ENCODE data around the gene MAGI2. TPM values are rescaled to one million over a fixed set of nuclear protein-coding genes. Genes with fewer than 3 reads are reported as not detected.

The MAGI2 gene
- polyA plus RNA-seq, 3 donors, result 0.03 to 0.11 TPM; not detected in 1

DNA sequence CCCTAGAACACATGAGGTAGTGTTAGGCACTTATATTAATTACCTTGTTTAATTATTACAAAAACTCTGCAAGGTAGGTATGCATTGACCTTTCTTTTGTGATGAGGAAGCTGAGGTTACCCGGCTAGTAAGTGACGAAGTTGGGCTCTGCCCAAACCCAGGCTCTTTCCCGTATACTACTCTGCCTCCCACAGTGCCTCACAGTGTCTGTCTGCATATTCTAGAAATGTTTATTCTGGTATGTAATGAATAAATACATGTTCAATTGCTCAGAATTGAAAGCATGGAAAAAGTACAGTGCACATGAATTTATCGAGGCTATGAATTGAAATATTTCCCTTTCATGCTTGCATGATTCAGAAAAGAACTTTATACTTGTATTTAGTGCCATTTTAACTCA lies 1350.0 kb downstream of the MAGI2 start:
- no peak overlapping the region for H3K4me2 ChIP-seq (replicated peaks; ENCODE audit: extremely low read depth, low read length, poor library complexity, severe bottlenecking)
- no peaks in the 10 kb centered on the region for H4K20me1 ChIP-seq (ENCODE audit: insufficient read depth, low read length)
- H3K9ac ChIP-seq (ENCODE audit: insufficient read depth, low read length, poor library complexity, severe bottlenecking), result no peak overlapping the region
- no peaks in the 10 kb centered on the region for H3K79me2 ChIP-seq (ENCODE audit: insufficient read depth, low read length)
- Mint-ChIP-seq H3K4me1 (no peaks in the 10 kb centered on the region), H3K9me3 (peaks cover 0 to 7% (median 2%) of the 10 kb centered on the region in 7 donors), H3K27ac (no peak overlapping the region), H3K27me3 (ENCODE audit: low read depth in 3 of 3) (no peaks in the 10 kb centered on the region), H3K4me3 (no peak overlapping the region), H3K36me3 (no peaks in the 10 kb centered on the region)
- H2AFZ ChIP-seq (ENCODE audit: insufficient read depth, low read depth, low read length, poor library complexity, severe bottlenecking), result no peak overlapping the region
- TF ChIP-seq, protein P1, sequence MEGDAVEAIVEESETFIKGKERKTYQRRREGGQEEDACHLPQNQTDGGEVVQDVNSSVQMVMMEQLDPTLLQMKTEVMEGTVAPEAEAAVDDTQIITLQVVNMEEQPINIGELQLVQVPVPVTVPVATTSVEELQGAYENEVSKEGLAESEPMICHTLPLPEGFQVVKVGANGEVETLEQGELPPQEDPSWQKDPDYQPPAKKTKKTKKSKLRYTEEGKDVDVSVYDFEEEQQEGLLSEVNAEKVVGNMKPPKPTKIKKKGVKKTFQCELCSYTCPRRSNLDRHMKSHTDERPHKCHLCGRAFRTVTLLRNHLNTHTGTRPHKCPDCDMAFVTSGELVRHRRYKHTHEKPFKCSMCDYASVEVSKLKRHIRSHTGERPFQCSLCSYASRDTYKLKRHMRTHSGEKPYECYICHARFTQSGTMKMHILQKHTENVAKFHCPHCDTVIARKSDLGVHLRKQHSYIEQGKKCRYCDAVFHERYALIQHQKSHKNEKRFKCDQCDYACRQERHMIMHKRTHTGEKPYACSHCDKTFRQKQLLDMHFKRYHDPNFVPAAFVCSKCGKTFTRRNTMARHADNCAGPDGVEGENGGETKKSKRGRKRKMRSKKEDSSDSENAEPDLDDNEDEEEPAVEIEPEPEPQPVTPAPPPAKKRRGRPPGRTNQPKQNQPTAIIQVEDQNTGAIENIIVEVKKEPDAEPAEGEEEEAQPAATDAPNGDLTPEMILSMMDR (IDR thresholded peaks at IDR 0.05), result no peak
- H3K27me3 ChIP-seq (ENCODE audit: control insufficient read depth in 2 of 2, insufficient read depth in 2 of 2, low read length in 2 of 2), result no peaks in the 10 kb centered on the region
- no peak overlapping the region for H3K27ac ChIP-seq (ENCODE audit: low read depth in 1 of 2, low read length in 2 of 2)
- no peak overlapping the region for H3K4me3 ChIP-seq (replicated peaks in 1 of 3; ENCODE audit: low read depth in 2 of 3, low read length in 3 of 3)
- intact Hi-C loops (cut with micrococcal nuclease), result no loop called here
- no CpG with 5 or more reads among the region's 4 CpGs for WGBS (ENCODE audit: insufficient coverage)
- H3K9me3 ChIP-seq (replicated peaks in 1 of 2; ENCODE audit: control insufficient read depth in 1 of 2, insufficient read depth in 1 of 2, low read length in 2 of 2), result no peaks in the 10 kb centered on the region
- no peak for DNase-seq
- H3K4me1 ChIP-seq (ENCODE audit: control insufficient read depth in 1 of 2, insufficient read depth in 2 of 2, low read length in 2 of 2), result no peaks in the 10 kb centered on the region
- no peaks in the 10 kb centered on the region for H3K36me3 ChIP-seq (replicated peaks in 1 of 2; ENCODE audit: control insufficient read depth in 1 of 2, insufficient read depth in 2 of 2, low read length in 2 of 2)

DNA sequence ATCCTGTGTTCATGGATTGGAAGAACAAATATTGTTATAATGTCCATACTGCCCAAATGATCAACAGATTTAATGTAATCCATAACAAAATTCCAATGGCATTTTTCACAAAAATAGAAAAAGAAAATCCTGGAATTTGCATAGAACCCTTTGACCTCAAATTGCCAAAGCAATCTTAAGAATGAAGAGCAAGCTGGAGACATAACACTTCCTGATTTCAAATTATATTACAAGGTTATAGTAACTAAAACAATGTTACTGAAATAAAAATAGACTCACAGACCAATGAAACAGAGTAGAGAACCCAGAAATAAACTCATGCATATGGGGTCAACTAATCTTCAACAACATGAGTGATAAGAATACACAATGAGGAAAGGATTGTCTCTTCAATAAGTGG lies 1352.4 kb downstream of the MAGI2 start:
- Mint-ChIP-seq H3K9me3 (peaks cover 0 to 3% (median 0%) of the 10 kb centered on the region in 7 donors), H3K27ac (no peak overlapping the region), H3K4me1 (no peaks in the 10 kb centered on the region), H3K4me3 (no peak overlapping the region), H3K27me3 (ENCODE audit: low read depth in 3 of 3) (no peaks in the 10 kb centered on the region), H3K36me3 (no peaks in the 10 kb centered on the region)
- Histone ChIP-seq H3K79me2 (ENCODE audit: insufficient read depth, low read length) (no peaks in the 10 kb centered on the region), H3K9ac (ENCODE audit: insufficient read depth, low read length, poor library complexity, severe bottlenecking) (no peak overlapping the region), H3K9me3 (replicated peaks in 1 of 2; ENCODE audit: control insufficient read depth in 1 of 2, insufficient read depth in 1 of 2, low read length in 2 of 2) (no peaks in the 10 kb centered on the region), H3K4me3 (replicated peaks in 1 of 3; ENCODE audit: low read depth in 2 of 3, low read length in 3 of 3) (no peak overlapping the region), H3K27me3 (ENCODE audit: control insufficient read depth in 2 of 2, insufficient read depth in 2 of 2, low read length in 2 of 2) (no peaks in the 10 kb centered on the region), H4K20me1 (ENCODE audit: insufficient read depth, low read length) (no peaks in the 10 kb centered on the region), H3K4me1 (ENCODE audit: control insufficient read depth in 1 of 2, insufficient read depth in 2 of 2, low read length in 2 of 2) (no peaks in the 10 kb centered on the region), H2AFZ (ENCODE audit: insufficient read depth, low read depth, low read length, poor library complexity, severe bottlenecking) (no peak overlapping the region), H3K36me3 (replicated peaks in 1 of 2; ENCODE audit: control insufficient read depth in 1 of 2, insufficient read depth in 2 of 2, low read length in 2 of 2) (no peaks in the 10 kb centered on the region), H3K4me2 (replicated peaks; ENCODE audit: extremely low read depth, low read length, poor library complexity, severe bottlenecking) (no peak overlapping the region), H3K27ac (ENCODE audit: low read depth in 1 of 2, low read length in 2 of 2) (no peak overlapping the region)
- no peak for DNase-seq
- intact Hi-C loops (cut with micrococcal nuclease), result no loop called here
- TF ChIP-seq, protein P1 (IDR thresholded peaks at IDR 0.05), result no peak

Measured in CD14-positive monocyte (primary cell).